NCI-H446 treated with DMSO at 0.1 percent for 48 hours (cell line): ENCODE data around the gene NFATC3.

Source experiments
- DNase-seq: peaks from one replicate; lab custom pipeline; 2025; lab: John Stamatoyannopoulos, UW

The NFATC3 gene

DNA sequence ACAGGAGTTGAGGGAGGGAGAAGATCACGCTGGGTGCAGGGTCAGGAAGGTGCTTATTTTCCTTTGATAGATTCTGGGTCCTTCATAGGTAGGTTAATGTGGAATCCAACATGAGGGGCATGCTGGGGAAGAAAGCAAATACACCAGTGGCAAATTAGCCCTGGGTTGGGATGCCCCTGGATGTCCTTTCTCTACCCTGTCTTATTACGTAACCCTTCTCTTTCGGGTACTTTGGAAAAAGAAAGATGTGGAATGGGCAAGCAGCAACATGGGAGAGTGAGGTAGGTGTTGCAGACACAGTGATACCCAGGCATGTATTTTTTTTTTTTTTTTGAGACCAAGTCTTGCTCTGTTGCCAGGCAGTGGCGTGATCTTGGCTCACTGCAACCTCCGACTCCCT, 188.3 kb downstream of the NFATC3 start:
- DNase-seq: no peak

GRCh38 chr16:68273896-68274295, 188.7 kb downstream of the NFATC3 start:
- DNase-seq: no peak

DNA sequence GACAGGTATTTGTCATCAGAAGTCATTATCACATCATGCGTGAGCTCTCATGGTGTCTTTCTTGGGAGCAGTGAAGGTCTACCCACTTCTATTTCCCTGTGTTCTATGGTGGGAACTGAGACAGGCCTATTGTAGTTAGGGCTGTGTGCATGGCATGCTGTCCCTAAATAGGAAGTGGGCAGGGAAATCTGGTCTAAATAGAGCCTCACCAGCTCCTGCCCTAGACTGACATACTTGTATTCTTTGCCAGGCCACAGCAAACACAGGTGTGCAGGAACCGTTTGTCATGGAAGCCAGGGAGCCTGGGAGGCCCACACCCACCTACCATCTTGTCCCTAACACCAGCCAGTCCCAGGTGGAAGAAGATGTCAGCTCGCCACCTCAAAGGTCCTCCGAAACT, 189.3 kb downstream of the NFATC3 start:
- no peak for DNase-seq

- peak; percentile 6 for DNase-seq
Observed at GRCh38 chr16:68275611-68276191, 190.5 kb downstream of the NFATC3 start.

DNA sequence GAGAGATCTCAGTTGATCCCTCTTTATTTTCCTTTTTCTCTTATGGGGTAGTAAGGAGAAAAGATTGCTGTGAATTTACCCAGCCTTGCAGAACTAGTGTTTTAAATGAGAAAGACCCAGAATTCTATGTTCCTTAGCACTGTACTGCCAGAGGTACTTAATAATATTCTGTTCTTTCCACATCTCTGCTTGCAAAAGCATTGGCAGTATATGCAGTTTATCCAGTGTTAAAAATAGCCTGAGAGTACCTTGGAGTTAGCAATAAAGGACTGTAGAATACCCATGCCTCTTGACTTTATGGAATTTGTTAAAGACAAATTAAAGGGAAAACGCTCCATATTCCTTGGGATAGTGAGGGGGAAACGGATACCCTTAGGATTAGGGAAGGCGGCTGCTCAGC, 191.1 kb downstream of the NFATC3 start:
- no peak for DNase-seq
